NCI-H1436 (cell line): ENCODE results near the gene ARL2BP.

Source experiments
- DNase-seq: peaks from one replicate; lab custom pipeline; 2025; lab: John Stamatoyannopoulos, UW

Gene ARL2BP

GRCh38 chr16:57283214-57283958, 38.3 kb downstream of the ARL2BP start:
- DNase-seq, result no peak

- DNase-seq, result no peak
These were observed 38.8 kb downstream of the ARL2BP start for GRCh38 chr16:57283959-57284208.

- peak; percentile 41 for DNase-seq
These were observed 39.3 kb downstream of the ARL2BP start, which contains the start of gene PLLP for GRCh38 chr16:57284209-57284951. Gene PLLP, minus strand, starts transcription at chr16:57284672. Its CDS starts 132 bp downstream, at chr16:57284540.

GRCh38 chr16:57284952-57285363, 39.9 kb downstream of the ARL2BP start:
- no peak for DNase-seq

GRCh38 chr16:57285379-57285778, 40.3 kb downstream of the ARL2BP start:
- DNase-seq, result no peak

- no peak for DNase-seq
These were observed 44.6 kb downstream of the ARL2BP start for GRCh38 chr16:57289391-57290257.

- DNase-seq, result peak; percentile 11
These were observed 52.8 kb downstream of the ARL2BP start for GRCh38 chr16:57297856-57298255.

- peak; percentile 48 for DNase-seq
These were observed 54.1 kb downstream of the ARL2BP start for GRCh38 chr16:57299009-57299718.

GRCh38 chr16:57299719-57300386, 54.8 kb downstream of the ARL2BP start:
- peak; percentile 81 for DNase-seq

- peak; percentile 99 for DNase-seq
These were observed 55.5 kb downstream of the ARL2BP start for GRCh38 chr16:57300387-57301125.

- DNase-seq, result no peak
These were observed 56.2 kb downstream of the ARL2BP start for GRCh38 chr16:57301126-57301817.
